ENCODE results near the gene EEA1.

DNA sequence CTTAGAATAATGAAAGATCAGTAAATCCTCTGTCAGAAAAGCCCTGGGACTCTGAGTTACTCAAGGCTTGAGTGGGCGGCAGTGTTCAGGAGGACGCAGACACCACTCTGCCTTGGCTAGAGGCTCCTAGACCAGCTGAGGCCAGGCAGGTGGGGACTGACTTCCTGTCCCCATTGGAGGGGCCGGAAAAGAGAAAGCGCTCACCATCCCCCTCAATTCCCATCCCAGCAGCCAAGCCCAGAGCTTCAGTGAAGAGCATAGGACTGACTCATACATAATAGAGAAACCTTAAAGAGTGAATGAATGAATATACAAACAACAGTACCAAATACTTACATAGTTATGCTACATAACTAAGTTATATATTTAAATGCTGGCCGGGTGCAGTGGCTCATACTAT, 164.3 kb downstream of the EEA1 start:
- TF ChIP-seq, protein P1, sequence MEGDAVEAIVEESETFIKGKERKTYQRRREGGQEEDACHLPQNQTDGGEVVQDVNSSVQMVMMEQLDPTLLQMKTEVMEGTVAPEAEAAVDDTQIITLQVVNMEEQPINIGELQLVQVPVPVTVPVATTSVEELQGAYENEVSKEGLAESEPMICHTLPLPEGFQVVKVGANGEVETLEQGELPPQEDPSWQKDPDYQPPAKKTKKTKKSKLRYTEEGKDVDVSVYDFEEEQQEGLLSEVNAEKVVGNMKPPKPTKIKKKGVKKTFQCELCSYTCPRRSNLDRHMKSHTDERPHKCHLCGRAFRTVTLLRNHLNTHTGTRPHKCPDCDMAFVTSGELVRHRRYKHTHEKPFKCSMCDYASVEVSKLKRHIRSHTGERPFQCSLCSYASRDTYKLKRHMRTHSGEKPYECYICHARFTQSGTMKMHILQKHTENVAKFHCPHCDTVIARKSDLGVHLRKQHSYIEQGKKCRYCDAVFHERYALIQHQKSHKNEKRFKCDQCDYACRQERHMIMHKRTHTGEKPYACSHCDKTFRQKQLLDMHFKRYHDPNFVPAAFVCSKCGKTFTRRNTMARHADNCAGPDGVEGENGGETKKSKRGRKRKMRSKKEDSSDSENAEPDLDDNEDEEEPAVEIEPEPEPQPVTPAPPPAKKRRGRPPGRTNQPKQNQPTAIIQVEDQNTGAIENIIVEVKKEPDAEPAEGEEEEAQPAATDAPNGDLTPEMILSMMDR (IDR thresholded peaks at IDR 0.05 in 4 of 5, conservative IDR thresholded peaks at IDR 0.05 in 1 of 5), result no peak
- no peak for TF ChIP-seq POLR2A (IDR thresholded peaks at IDR 0.05)

Data from gastrocnemius medialis (tissue), 4 donors.